ENCODE data around the gene GMPR. TPM values are rescaled to one million over a fixed set of nuclear protein-coding genes. Genes with fewer than 3 reads are reported as not detected.

The GMPR gene
- total RNA-seq, 1 experiment from 2014 or later, result 1.4 TPM

GRCh38 chr6:16278750-16279149, 40.4 kb downstream of the GMPR start:
- Mint-ChIP-seq H3K27ac (ENCODE audit: unreplicated experiment) (no peak overlapping the region), H3K27me3 (ENCODE audit: unreplicated experiment) (no peaks in the 10 kb centered on the region), H3K36me3 (ENCODE audit: insufficient read depth, unreplicated experiment) (no peaks in the 10 kb centered on the region), H3K9me3 (ENCODE audit: low read depth, unreplicated experiment) (no peaks in the 10 kb centered on the region), H3K4me3 (ENCODE audit: low read depth, unreplicated experiment) (no peak overlapping the region), H3K4me1 (ENCODE audit: low read depth, unreplicated experiment) (peaks cover 15% of the 10 kb centered on the region)
- TF ChIP-seq CTCF (IDR thresholded peaks at IDR 0.05; ENCODE audit: unreplicated experiment), result no peak
- no TSS peak for BruUV-seq (replicated peaks)
- intact Hi-C loops (cut with micrococcal nuclease; ENCODE audit: unreplicated experiment), result no loop called here
- CTCF ChIA-PET, result interaction anchor here (0.6 kb wide), 1 partner anchor 38 kb away, joined by 10 read pairs; no protein-coding TSS in a partner anchor
- no peak for DNase-seq

GRCh38 chr6:16279243-16279642, 40.9 kb downstream of the GMPR start:
- Mint-ChIP-seq H3K4me3 (ENCODE audit: low read depth, unreplicated experiment) (no peak overlapping the region), H3K4me1 (ENCODE audit: low read depth, unreplicated experiment) (peaks cover 15% of the 10 kb centered on the region), H3K36me3 (ENCODE audit: insufficient read depth, unreplicated experiment) (no peaks in the 10 kb centered on the region), H3K27ac (ENCODE audit: unreplicated experiment) (no peak overlapping the region), H3K27me3 (ENCODE audit: unreplicated experiment) (no peaks in the 10 kb centered on the region), H3K9me3 (ENCODE audit: low read depth, unreplicated experiment) (no peaks in the 10 kb centered on the region)
- no peak for TF ChIP-seq CTCF (IDR thresholded peaks at IDR 0.05; ENCODE audit: unreplicated experiment)
- CTCF ChIA-PET, result no interaction called here
- intact Hi-C loops (cut with micrococcal nuclease; ENCODE audit: unreplicated experiment), result no loop called here
- BruUV-seq (replicated peaks), result no TSS peak
- DNase-seq, result no peak

GRCh38 chr6:16282370-16282769, 44.0 kb downstream of the GMPR start:
- no peak overlapping the region for H3K27ac Mint-ChIP-seq (ENCODE audit: unreplicated experiment)
- CTCF ChIA-PET, result no interaction called here
- BruUV-seq (replicated peaks), result no TSS peak
- no peaks in the 10 kb centered on the region for H3K9me3 Mint-ChIP-seq (ENCODE audit: low read depth, unreplicated experiment)
- no peaks in the 10 kb centered on the region for H3K36me3 Mint-ChIP-seq (ENCODE audit: insufficient read depth, unreplicated experiment)
- no peak for TF ChIP-seq CTCF (IDR thresholded peaks at IDR 0.05; ENCODE audit: unreplicated experiment)
- H3K27me3 Mint-ChIP-seq (ENCODE audit: unreplicated experiment), result no peaks in the 10 kb centered on the region
- intact Hi-C loops (cut with micrococcal nuclease; ENCODE audit: unreplicated experiment), result no loop called here
- H3K4me1 Mint-ChIP-seq (ENCODE audit: low read depth, unreplicated experiment), result peaks cover 13% of the 10 kb centered on the region
- DNase-seq, result no peak
- no peak overlapping the region for H3K4me3 Mint-ChIP-seq (ENCODE audit: low read depth, unreplicated experiment)

GRCh38 chr6:16284472-16284871, 46.1 kb downstream of the GMPR start:
- Mint-ChIP-seq H3K36me3 (ENCODE audit: insufficient read depth, unreplicated experiment) (no peaks in the 10 kb centered on the region), H3K4me3 (ENCODE audit: low read depth, unreplicated experiment) (no peak overlapping the region), H3K27me3 (ENCODE audit: unreplicated experiment) (no peaks in the 10 kb centered on the region), H3K4me1 (ENCODE audit: low read depth, unreplicated experiment) (no peaks in the 10 kb centered on the region), H3K9me3 (ENCODE audit: low read depth, unreplicated experiment) (no peaks in the 10 kb centered on the region), H3K27ac (ENCODE audit: unreplicated experiment) (no peak overlapping the region)
- TF ChIP-seq CTCF (IDR thresholded peaks at IDR 0.05; ENCODE audit: unreplicated experiment), result no peak
- CTCF ChIA-PET, result no interaction called here
- no TSS peak for BruUV-seq (replicated peaks)
- no peak for DNase-seq
- intact Hi-C loops (cut with micrococcal nuclease; ENCODE audit: unreplicated experiment), result no loop called here

Data from Calu3 (cell line).